Measurements from ENCODE around the gene NLRP12.

GRCh38 chr19:53810187-53810546 is 13.9 kb downstream of the NLRP12 start:
- no peak for TF ChIP-seq CTCF (conservative IDR thresholded peaks at IDR 0.05; ENCODE audit: low read length)
- TF ChIP-seq EZH2phosphoT487 (IDR thresholded peaks at IDR 0.05; ENCODE audit: borderline replicate concordance, low read depth, low read length) = no peak
